GM19238 (cell line): ENCODE results near the gene SSX4.
"Not testable (repeated sequence)": the region's sequence is repeated elsewhere in the genome, so short reads cannot be mapped to it uniquely, and the experiment has no call there.

ENCODE experiments used
- DNase-seq: peaks from one replicate; pipeline ENCODE4 v3.0.0; 2011; ENCODE audit warnings: low spot score; ENCODE audit not compliant: insufficient read length

SSX4 gene, protein sequence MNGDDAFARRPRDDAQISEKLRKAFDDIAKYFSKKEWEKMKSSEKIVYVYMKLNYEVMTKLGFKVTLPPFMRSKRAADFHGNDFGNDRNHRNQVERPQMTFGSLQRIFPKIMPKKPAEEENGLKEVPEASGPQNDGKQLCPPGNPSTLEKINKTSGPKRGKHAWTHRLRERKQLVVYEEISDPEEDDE

DNA sequence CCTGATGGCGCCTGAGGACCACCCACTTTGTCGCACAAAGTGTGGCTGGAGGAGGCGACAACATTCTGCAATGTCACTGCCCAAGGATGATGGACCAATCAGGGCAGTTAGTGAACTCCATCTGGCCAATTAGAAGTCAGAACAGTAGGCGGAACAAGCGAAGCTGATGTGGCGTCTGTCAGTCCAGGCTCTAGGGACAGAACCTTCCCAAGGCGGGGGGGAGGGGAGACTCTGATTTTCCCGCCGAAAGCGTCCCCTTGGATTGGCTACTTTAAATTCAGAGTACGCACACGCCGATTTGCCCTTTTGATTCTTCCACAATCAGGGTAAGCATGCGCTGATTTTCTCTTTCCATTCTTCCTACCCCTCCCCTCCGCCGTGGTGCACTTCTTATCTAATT is at the start of gene SSX4:
TSS of gene SSX4 (plus strand) at position 301 of the 400 bp plus-strand sequence. CDS start 515 bp downstream, outside the sequence.
- not testable (repeated sequence) for DNase-seq

DNA sequence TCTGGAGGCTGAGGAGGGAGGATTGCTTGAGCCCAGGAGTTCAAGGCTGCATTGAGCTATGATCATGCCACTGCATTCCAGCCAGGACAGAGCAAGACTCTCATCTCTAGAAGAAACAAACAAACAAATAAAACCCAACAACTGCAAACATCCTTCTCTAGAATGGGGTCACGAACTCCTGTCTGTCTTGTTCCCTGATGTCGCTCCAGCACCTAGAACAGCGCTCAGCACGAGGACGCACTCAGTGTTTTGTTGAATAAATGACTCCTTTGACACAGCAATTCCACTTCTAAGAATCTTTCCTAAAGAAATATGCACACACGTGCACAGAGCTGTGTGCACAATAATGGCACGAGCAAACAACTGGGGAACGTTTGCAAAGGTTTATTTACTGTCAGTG is 37.3 kb upstream of the SSX4 start:
- DNase-seq: not testable (repeated sequence)

DNA sequence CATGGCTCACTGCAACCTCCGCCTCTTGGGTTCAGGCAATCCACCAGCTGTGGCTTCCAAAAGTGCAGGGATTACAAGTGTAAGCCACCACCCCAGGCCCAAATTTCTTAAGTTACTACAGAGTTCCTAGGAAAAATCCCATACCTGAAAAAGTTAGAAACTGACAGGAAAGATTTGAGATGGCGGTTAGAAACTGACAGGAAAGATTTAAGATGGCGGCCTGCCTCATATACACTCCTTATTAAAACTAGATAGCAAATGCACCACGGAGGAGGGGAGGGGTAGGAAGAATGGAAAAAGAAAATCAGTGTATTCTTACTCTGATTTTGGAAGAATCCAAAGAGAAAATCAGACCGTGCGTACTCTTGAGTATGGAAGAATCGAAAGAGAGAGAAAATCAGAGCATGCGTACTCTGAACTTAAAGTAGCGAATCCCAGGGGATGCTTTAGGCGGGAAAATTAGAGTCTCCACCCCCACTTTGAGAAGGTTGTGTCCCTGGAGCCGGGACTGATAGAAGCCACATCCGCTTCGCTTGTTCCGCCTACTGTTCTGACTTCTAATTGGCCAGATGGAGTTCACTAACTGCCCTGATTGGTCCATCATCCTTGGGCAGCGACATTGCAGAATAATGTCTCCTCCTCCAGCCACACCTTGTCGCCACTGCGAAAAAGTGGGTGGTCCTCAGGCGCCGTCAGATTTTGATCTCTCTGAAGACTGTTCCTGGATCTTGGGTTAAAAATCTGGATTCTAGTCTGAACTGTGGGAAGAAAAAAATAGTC is 26.8 kb upstream of the SSX4 start, which contains the start of gene SSX3:
TSS of gene SSX3 (minus strand) at position 389 of the 780 bp plus-strand sequence. CDS start 1,454 bp downstream, outside the sequence.
- DNase-seq: not testable (repeated sequence)

DNA sequence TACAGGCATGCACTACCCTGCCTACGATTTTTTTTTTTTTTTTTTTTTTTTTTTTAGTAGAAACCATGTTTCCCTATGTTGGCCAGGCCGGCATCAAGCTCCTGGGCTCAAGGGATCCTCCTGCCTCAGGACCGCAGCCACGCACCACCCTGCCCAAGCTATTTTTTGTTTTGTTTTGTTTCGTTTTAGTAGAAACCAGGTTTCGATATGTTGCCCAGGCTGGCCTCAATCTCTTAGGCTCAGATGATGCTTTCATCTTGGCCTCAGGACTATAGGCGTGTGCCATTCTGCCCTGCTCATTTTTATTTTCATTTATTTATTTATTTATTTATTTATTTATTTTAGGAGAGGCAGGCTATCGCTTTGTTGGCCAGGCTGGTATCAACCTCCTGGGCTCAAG is 25.7 kb upstream of the SSX4 start:
- no peak for DNase-seq

DNA sequence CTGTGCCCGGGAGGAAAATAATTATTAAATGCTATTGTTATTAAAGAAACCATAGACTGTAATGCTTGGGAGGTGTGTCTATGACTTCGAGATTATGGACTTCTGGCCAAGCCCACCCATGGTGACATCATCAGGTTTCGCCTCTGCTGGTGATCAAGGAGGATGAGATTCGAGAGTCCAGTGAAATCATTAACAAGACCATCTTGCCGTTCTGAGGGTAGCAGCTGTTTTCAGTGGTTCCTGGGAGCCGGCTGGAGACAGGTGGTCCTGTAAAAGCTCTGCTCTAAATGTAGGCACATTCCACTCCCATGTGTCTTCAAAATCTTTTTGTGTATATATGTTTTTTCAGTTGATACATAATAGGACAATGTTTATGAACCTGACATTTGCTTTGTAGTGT is 24.1 kb upstream of the SSX4 start:
- DNase-seq: not testable (repeated sequence)

DNA sequence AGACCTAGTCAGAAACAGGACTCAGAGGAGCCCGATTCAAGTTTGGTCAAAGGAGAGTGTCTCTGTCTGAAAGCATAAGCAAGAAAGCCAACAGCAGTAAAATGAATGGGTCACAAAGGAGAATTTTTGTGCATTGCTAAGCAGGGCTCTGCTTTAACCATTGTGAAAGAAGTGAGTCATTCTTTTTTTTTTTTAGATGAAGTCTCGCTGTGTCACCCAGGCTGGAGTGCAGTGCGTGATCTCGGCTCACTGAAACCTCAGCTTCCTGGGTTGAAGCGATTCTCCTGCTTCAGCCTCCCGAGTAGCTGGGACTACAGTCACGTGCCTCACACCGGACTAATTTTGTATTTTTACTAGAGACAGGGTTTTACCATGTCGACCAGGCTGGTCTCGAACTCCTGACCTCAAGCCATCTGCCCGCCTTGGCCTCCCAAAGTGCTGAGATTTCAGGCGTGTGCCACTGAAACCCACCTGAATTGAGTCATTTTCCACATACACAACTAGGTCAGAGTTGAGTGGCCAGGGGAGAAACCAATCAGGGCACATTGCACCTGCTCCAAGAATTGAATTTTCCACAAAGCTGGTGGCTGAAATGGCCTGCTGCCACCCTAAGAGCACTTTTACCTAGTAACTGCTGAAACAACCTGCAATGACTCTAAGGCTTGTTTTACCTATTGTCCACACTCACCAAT is 15.5 kb upstream of the SSX4 start:
- not testable (repeated sequence) for DNase-seq

DNA sequence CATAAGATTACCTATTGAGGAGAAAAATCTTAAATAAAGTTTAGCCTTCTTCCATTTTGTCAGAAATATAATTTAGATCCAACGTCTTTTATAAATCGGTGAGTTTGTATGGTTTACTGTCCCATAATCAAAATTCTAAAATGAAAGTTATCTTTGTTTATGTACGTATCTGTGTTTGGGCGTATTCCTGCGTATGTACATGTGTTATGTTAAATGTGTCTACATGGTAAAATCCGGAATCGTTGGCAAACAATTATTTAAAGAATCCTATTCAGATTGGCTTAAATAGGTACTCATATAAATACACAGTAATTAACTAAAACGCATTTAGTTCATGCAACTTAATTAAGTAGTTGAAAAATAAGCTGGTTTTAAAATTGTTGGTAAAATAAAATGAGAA is 12.9 kb upstream of the SSX4 start:
- DNase-seq: not testable (repeated sequence)

DNA sequence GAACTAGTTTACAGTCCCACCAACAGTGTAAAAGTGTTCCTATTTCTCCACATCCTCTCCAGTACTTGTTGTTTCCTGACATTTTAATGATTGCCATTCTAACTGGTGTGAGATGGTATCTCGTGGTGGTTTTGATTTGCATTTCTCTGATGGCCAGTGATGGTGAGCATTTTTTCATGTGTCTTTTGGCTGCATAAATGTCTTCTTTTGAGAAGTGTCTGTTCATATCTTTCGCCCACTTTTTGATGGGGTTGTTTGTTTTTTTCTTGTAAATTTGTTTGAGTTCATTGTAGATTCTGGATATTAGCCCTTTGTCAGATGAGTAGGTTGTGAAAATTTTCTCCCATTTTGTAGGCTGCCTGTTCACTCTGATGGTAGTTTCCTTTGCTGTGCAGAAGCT is 13.6 kb downstream of the SSX4 start:
- DNase-seq: not testable (repeated sequence)

DNA sequence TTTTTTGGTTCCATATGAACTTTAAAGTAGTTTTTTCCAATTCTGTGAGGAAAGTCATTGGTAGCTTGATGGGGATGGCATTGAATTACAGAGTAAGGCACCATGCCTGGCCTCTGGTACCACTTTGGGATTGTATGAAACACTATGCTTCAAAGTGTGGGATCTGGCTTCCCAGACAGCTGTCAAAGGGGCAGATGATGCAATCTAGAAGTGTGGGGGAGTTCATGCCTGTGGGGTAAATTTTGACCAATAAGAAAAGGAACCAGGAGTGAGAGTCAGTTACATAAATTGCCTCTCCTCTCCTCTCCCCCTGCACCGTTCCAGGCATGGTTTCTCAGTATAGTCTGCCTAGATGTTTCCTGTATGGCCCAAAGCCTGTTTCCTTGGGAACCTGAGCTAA is 14.5 kb downstream of the SSX4 start:
- not testable (repeated sequence) for DNase-seq

DNA sequence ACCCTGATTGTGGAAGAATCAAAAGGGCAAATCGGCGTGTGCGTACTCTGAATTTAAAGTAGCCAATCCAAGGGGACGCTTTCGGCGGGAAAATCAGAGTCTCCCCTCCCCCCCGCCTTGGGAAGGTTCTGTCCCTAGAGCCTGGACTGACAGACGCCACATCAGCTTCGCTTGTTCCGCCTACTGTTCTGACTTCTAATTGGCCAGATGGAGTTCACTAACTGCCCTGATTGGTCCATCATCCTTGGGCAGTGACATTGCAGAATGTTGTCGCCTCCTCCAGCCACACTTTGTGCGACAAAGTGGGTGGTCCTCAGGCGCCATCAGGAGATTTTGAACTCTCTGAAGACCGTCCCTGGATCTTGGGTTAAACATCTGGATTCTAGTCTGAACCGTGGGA is 28.5 kb downstream of the SSX4 start, which contains the start of gene SSX4B:
TSS of gene SSX4B (minus strand) at position 101 of the 400 bp plus-strand sequence. CDS start 588 bp downstream, outside the sequence.
- not testable (repeated sequence) for DNase-seq

DNA sequence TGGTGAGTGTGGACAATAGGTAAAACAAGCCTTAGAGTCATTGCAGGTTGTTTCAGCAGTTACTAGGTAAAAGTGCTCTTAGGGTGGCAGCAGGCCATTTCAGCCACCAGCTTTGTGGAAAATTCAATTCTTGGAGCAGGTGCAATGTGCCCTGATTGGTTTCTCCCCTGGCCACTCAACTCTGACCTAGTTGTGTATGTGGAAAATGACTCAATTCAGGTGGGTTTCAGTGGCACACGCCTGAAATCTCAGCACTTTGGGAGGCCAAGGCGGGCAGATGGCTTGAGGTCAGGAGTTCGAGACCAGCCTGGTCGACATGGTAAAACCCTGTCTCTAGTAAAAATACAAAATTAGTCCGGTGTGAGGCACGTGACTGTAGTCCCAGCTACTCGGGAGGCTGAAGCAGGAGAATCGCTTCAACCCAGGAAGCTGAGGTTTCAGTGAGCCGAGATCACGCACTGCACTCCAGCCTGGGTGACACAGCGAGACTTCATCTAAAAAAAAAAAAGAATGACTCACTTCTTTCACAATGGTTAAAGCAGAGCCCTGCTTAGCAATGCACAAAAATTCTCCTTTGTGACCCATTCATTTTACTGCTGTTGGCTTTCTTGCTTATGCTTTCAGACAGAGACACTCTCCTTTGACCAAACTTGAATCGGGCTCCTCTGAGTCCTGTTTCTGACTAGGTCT is 43.8 kb downstream of the SSX4 start:
- not testable (repeated sequence) for DNase-seq

DNA sequence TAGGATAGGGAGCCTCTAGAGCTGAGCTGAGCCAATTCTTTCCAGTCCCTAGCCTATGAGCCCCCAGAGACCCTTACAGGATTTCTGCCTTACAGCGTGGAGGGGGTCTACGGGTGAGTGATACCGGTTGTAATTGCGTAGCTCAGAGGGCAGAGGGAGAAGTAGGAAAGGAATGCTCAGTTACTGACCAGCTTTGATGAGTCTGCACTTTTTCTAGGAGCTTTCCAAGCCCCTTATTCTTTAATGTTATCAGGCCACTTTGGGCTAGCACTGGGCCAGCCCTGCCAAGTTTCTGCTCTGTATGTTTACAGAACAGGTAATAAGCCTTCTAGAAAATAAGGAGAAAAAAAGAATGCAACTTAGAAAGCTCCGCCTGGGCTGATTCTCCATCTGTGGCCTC is 46.3 kb downstream of the SSX4 start:
- DNase-seq: not testable (repeated sequence)

DNA sequence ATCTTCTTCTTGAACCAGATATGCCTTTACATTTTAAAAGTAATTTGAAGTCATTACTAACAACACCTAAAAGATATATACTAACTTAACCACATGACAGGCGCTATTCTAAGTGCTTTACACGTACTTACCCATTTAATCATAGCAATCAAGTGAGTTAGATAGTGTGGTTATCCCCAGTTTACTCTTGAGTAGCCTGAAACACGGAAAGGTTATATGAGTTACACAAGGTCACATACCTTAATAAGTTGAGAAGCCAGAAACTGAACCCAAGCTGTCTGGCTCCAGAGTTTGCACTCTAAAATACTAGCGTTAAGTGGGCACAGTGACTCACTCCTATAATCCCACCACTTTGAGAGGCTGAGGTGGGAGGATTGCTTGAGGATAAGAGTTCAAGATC is 46.8 kb downstream of the SSX4 start:
- not testable (repeated sequence) for DNase-seq

DNA sequence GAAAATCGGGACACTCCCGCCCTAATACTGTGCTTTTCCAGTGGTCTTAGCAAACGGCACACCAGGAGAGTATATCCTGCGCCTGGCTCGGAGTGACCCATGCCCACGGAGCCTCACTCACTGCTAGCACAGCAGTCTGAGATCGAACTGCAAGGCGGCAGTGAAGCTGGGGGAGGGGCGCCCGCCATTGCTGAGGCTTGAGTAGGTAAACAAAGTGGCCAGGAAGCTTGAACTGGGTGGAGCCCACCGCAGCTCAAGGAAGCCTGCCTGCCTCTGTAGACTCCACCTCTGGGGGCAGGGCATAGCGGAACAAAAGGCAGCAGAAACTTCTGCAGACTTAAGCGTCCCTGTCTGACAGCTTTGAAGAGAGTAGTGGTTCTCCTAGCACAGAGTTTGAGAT is 50.4 kb downstream of the SSX4 start:
- not testable (repeated sequence) for DNase-seq
